GM21367 (cell line): ENCODE measurements around the gene CC2D1A.

Experiments
- ATAC-seq: cut with Tn5 transposase; IDR thresholded peaks from one replicate; pipeline ENCODE4 v1.9.1; 2021; ENCODE audit not compliant: unreplicated experiment

CC2D1A gene

GRCh38 chr19:13977803-13978202 is 71.8 kb downstream of the CC2D1A start:
- ATAC-seq = no peak

GRCh38 chr19:13978351-13979243 is 72.6 kb downstream of the CC2D1A start:
- ATAC-seq = no peak

- ATAC-seq = no peak
These were observed 73.2 kb downstream of the CC2D1A start for GRCh38 chr19:13979244-13979615.

GRCh38 chr19:13979686-13980085 is 73.7 kb downstream of the CC2D1A start:
- ATAC-seq = no peak

- no peak for ATAC-seq
These were observed 74.3 kb downstream of the CC2D1A start for GRCh38 chr19:13980340-13980739.
